Common myeloid progenitor, CD34-positive (primary cell): ENCODE data around the gene VAC14.

Experiments
- CTCF ChIA-PET: fragments of 350-600 bp; sonication (Branson Sonifier 250); formaldehyde crosslinking; loops from one replicate; lab custom pipeline; 2021; ENCODE audit warnings: antibody characterized with exemption; lab: Charles Lee
- POLR2A ChIA-PET: fragments of 350-600 bp; sonication (Branson Sonifier 250); formaldehyde crosslinking; loops from one replicate; lab custom pipeline; 2021; ENCODE audit warnings: antibody characterized with exemption; lab: Charles Lee
- DNase-seq, 3 donors: peaks; one replicate each; pipeline versions ENCODE4 v3.0.0 to v3.0.0-alpha.2; 2013
- H3K27ac ChIP-seq, 2 experiments: 1 replicate in 1 of 2; 2 replicates in 1 of 2; pipeline ENCODE4 v1.7.0; 2013; ENCODE audit warnings: inconsistent platforms in 2 of 2, low read length in 2 of 2, mild to moderate bottlenecking in 2 of 2, low read depth in 1 of 2, moderate library complexity in 1 of 2; ENCODE audit not compliant: severe bottlenecking in 2 of 2, insufficient read depth in 1 of 2, poor library complexity in 1 of 2
- H3K27me3 ChIP-seq, 5 experiments: replicated peaks in 2 of 5; 1 replicate in 3 of 5; 2 replicates in 2 of 5; pipeline versions ENCODE4 v1.6.1 to v1.7.0; 2013; ENCODE audit warnings: low read length in 4 of 5, mild to moderate bottlenecking in 2 of 5, moderate library complexity in 2 of 5, inconsistent platforms in 1 of 5; ENCODE audit not compliant: insufficient read depth in 5 of 5, control insufficient read depth in 4 of 5
- H3K36me3 ChIP-seq, 4 experiments: 1 replicate in 2 of 4; 2 replicates in 2 of 4; pipeline versions ENCODE4 v1.6.1 to v1.7.0; 2013; ENCODE audit warnings: low read length in 3 of 4, control low read depth in 1 of 4, mild to moderate bottlenecking in 1 of 4; ENCODE audit not compliant: control insufficient read depth in 4 of 4, insufficient read depth in 4 of 4
- H3K4me1 ChIP-seq, 4 experiments: 1 replicate in 3 of 4; 2 replicates in 1 of 4; pipeline versions ENCODE4 v1.6.1 to v1.7.1; 2013; ENCODE audit warnings: low read length in 3 of 4, mild to moderate bottlenecking in 3 of 4, control low read depth in 1 of 4, inconsistent platforms in 1 of 4, moderate library complexity in 1 of 4; ENCODE audit not compliant: control insufficient read depth in 4 of 4, insufficient read depth in 4 of 4; ENCODE audit errors: control extremely low read depth in 1 of 4
- H3K4me3 ChIP-seq, 7 experiments: 1 replicate in 4 of 7; 2 replicates in 3 of 7; pipeline versions ENCODE4 v1.5.1 to v1.7.0; 2013; ENCODE audit warnings: mild to moderate bottlenecking in 7 of 7, low read length in 6 of 7, moderate library complexity in 6 of 7, inconsistent platforms in 2 of 7, low read depth in 2 of 7, control low read depth in 1 of 7; ENCODE audit not compliant: insufficient read depth in 4 of 7, control insufficient read depth in 1 of 7; ENCODE audit errors: extremely low read depth in 1 of 7
- H3K9me3 ChIP-seq, 5 experiments: 1 replicate in 4 of 5; 2 replicates in 1 of 5; pipeline versions ENCODE4 v1.6.1 to v1.7.1; 2013; ENCODE audit warnings: low read length in 4 of 5, mild to moderate bottlenecking in 2 of 5, inconsistent platforms in 1 of 5, low read depth in 1 of 5, moderate library complexity in 1 of 5; ENCODE audit not compliant: control insufficient read depth in 4 of 5, insufficient read depth in 2 of 5; ENCODE audit errors: control extremely low read depth in 1 of 5
- WGBS: methylation state at CpG from one replicate; pipeline ENCODE4 v1.1.5; 2013; ENCODE audit not compliant: insufficient coverage; 5-methylcytosine and 5-hydroxymethylcytosine counted together

The VAC14 gene

DNA sequence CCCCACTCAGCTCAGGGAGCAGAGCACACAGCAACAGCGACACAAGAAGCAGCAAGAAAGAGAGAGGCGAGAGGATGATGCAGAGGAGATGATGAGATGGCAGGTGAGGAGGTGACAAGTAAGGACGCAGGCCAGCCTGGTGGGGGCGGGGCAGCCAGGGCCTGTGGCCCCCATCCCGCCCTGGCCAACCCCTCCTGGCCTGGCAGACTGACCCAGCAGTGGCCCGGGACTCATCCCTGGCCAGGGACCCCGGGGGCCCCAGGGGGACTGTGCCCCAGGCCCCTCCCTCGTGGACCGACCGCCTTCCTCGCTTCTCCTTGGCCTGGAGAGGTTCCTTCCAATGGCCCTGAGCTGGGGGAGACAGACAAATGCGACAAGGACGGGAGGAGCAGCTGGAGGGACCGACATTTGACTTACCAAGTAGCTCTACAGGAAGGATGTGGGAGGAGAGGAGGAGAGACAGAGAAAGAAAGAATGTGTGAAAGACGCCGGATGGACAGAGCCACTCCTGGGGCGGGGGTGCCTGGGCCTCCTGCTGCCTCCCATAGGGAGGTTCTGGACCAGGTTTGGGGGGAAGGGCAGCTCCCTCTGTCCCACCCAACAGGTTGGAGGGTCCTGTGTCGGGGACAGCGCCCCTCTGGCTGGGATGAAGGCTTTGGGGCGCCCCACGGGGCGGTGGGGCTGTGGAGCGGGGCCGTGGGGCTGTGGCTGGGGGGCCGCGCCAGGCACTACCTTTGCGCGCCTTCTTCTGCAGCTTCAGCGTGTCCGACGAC is 121.9 kb downstream of the VAC14 start:
- POLR2A ChIA-PET: no interaction called here
- DNase-seq: no peak
- 92% methylated on average over 24 of the region's 31 CpGs for WGBS
- CTCF ChIA-PET: interaction anchor here (0.7 to 11.2 kb wide), 15 partner anchors 11 to 97 kb away, joined by 3 to 97 read pairs (median 4); no protein-coding TSS in a partner anchor
- H3K4me3 ChIP-seq: no peak overlapping the region
- peaks cover 0 to 53% (median 33%) of the 10 kb centered on the region in 4 experiments for H3K36me3 ChIP-seq
- H3K27ac ChIP-seq: no peak overlapping the region
- H3K9me3 ChIP-seq: no peaks in the 10 kb centered on the region
- H3K27me3 ChIP-seq: no peaks in the 10 kb centered on the region
- peaks cover 0 to 13% (median 12%) of the 10 kb centered on the region in 4 experiments for H3K4me1 ChIP-seq

DNA sequence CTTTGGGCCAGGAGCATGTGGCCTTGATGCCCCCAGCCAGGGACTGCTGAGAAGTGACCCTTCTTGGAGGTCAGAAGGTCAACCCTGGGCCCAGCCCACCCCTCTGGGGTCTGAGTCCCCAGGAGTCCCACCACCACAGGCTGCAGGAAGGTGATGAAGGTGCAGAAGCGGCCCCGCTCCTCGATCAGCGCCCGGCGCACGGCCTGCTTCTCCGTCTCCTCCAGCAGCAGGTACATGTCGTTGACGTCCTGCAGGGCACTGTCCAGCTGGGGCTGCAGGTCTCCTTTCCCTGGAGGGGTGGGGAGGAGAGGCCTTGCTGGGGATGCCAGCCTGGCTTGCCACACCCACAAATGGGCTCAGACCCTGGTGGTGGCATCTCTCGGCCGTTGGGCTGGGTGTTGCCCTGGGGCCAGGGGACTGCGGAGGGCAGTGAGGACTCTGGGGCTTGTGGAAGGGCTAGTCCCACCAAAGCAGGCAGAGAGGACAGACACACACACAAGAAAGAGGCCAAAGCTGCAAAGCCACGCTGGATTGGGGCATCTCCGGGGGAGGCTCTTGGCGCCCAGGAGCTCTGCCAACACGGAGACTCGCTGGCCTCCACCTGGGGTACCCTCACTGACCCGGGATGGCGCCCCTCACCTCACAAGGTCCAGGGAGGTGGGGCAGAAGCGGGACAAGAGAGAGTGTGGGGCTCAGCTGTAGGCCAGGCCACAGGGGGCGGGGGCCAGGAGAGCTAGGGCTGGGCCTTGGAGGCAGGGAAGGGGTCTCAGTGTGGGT is 122.6 kb downstream of the VAC14 start:
- Histone ChIP-seq H3K27ac (no peak overlapping the region), H3K4me1 (peaks cover 0 to 13% (median 12%) of the 10 kb centered on the region in 4 experiments), H3K9me3 (no peaks in the 10 kb centered on the region), H3K4me3 (no peak overlapping the region), H3K36me3 (peaks cover 0 to 54% (median 36%) of the 10 kb centered on the region in 4 experiments), H3K27me3 (no peaks in the 10 kb centered on the region)
- WGBS: 94% methylated on average over 20 of the region's 22 CpGs
- POLR2A ChIA-PET: no interaction called here
- CTCF ChIA-PET: interaction anchor here (1.0 to 11.2 kb wide), 10 partner anchors 18 to 90 kb away, joined by 3 to 97 read pairs (median 4); no protein-coding TSS in a partner anchor
- no peak for DNase-seq

DNA sequence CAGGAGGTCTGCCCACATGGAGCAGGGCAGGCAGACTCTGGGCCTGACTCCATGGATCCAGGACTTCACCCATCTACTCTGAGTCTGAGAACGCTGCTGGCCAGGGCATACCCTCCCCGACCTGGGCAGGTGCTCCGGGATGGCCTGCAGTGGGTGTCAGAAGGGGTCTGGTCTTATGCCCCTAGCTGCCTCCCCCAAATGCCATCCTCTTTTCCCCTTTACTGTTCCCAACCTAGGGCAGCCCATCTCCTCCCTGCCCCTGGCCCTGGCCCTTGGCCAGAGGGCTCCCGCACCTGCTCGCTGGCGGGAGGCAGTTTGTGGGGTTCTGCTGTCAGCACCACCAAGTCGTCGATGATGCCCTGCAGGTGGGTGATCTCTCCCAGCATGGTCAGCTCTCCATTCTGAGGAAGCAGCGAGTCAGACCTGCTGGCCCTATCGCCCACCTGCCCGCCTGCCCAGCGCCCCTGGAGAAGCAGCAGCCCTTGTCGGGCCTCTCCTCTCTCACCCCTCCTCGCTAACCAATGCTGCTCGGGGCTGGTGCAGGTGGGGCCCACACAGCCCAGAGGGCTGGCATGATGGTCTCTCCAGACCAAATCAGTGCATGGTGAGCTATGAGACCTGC is 123.3 kb downstream of the VAC14 start:
- no peaks in the 10 kb centered on the region for H3K9me3 ChIP-seq
- H3K36me3 ChIP-seq: peaks cover 0 to 59% (median 38%) of the 10 kb centered on the region in 4 experiments
- H3K27me3 ChIP-seq: no peaks in the 10 kb centered on the region
- DNase-seq: no peak
- peaks cover 0 to 13% (median 12%) of the 10 kb centered on the region in 4 experiments for H3K4me1 ChIP-seq
- H3K27ac ChIP-seq: no peak overlapping the region
- ChIA-PET POLR2A (no interaction called here), CTCF (interaction anchor here (1.2 to 11.2 kb wide), 2 partner anchors 24 to 91 kb away, joined by 3 to 97 read pairs; no protein-coding TSS in a partner anchor)
- H3K4me3 ChIP-seq: no peak overlapping the region
- WGBS: 91% methylated on average over 13 of the region's 15 CpGs

DNA sequence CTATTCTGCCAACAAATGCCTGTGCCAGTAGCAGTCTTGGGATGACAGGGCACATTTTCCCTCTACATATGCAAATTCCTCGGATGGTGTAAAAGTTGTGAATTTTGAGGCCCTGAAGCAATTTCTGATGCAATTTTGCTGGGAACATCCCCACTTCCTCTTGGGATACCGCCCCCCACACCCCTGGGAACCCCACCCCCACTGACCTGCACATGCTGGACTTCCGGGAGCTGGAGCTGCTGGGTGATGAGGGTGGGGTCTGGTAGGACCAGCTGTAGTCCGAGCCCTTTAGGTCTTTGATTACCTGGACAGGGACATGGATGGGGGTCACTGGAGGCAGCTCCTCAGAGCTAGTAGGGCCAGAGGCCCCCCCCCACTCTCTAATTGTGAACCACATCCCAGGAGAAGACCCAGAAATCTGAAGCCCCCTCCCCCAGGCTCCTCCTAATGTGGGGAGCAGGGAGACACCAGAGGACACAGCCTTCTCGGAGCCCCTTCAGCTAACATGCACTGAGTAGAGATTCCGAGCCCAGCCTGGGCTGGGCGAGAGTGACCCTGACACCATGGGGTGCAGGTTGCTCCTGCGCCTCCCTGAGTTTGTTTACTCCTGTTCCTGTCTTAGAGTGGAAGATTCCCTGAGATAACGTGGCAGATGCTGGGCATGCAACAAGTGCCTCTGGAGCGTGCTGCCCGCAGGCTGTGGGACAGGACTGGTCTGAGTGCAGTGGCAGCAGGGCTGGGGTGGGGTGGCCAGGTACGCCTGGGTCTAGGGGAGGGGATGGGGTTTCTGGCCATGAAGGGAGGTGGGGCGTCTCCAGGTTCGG is 124.1 kb downstream of the VAC14 start:
- Histone ChIP-seq H3K27me3 (no peaks in the 10 kb centered on the region), H3K4me1 (peaks cover 0 to 11% (median 10%) of the 10 kb centered on the region in 4 experiments), H3K27ac (no peak overlapping the region), H3K4me3 (no peak overlapping the region), H3K9me3 (no peaks in the 10 kb centered on the region), H3K36me3 (peaks cover 0 to 62% (median 39%) of the 10 kb centered on the region in 4 experiments)
- ChIA-PET CTCF (interaction anchor here (1.2 to 11.2 kb wide), 2 partner anchors 23 to 91 kb away, joined by 3 to 97 read pairs; no protein-coding TSS in a partner anchor), POLR2A (no interaction called here)
- WGBS: 99% methylated on average over 8 of the region's 14 CpGs
- DNase-seq: no peak

DNA sequence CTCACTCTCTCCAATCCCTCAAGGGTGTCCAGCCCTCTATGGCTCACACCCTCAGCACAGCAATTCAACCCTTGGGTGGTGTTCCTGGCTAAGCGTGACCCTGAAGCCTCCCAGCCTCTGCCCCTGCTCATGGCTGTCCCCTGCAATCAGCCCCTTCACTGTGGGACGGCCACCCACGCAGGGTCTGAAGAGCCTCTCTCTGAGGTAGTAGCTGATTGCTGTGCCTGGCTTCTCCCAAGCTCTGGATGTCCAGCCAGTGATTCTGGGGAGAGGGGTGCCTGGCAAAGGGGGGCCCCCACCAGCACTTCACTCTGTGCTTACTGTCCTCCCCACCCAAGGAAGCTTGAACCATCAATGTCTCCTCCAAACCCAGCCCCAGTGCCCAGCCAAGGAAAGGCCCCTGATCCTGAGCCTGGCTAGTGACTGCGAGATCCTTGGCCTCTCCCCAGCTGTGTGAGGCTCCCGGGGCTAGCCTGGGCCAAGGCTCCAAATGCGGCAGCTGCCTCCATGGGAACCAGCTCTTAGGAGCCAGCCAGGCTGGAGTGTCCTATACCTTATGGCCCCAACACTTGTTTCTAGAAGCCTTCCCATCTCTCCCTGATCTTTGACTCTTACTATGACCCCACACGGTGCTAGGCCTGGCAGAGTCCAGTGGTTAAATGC is 125.0 kb downstream of the VAC14 start:
- no peak for DNase-seq
- H3K36me3 ChIP-seq: peaks cover 0 to 67% (median 41%) of the 10 kb centered on the region in 4 experiments
- CTCF ChIA-PET: interaction anchor here (11.2 kb wide), 1 partner anchor 92 kb away, joined by 97 read pairs; no protein-coding TSS in a partner anchor
- H3K4me3 ChIP-seq: no peak overlapping the region
- 98% methylated on average over 6 of the region's 7 CpGs for WGBS
- POLR2A ChIA-PET: no interaction called here
- H3K27ac ChIP-seq: no peak overlapping the region
- H3K4me1 ChIP-seq: peaks cover 0 to 2% (median 2%) of the 10 kb centered on the region in 4 experiments
- no peaks in the 10 kb centered on the region for H3K27me3 ChIP-seq
- no peaks in the 10 kb centered on the region for H3K9me3 ChIP-seq
